Measurements from ENCODE around the gene TRIM44. TPM values are rescaled to one million over a fixed set of nuclear protein-coding genes. Genes with fewer than 3 reads are reported as not detected.

Gene TRIM44
- total RNA-seq, 4 donors from 2014 or later: 27.3 to 83.4 (median 61.4) TPM

- H3K4me1 ChIP-seq: peaks cover 0 to 11% (median 0%) of the 10 kb centered on the region in 4 donors
- TF ChIP-seq POLR2A (IDR thresholded peaks at IDR 0.05): no peak
- TF ChIP-seq CTCF (IDR thresholded peaks at IDR 0.05): no peak
- H3K27ac ChIP-seq: no peak overlapping the region
- H3K9me3 ChIP-seq: no peaks in the 10 kb centered on the region
- no peak overlapping the region for H3K4me3 ChIP-seq
- DNase-seq: no peak
- H3K36me3 ChIP-seq: no peaks in the 10 kb centered on the region
- no peaks in the 10 kb centered on the region for H3K27me3 ChIP-seq
Observed at GRCh38 chr11:35742707-35743454, 80.3 kb downstream of the TRIM44 start.

- TF ChIP-seq CTCF (IDR thresholded peaks at IDR 0.05) (no peak), POLR2A (IDR thresholded peaks at IDR 0.05) (no peak)
- Histone ChIP-seq H3K36me3 (no peaks in the 10 kb centered on the region), H3K27ac (no peak overlapping the region), H3K4me1 (peaks cover 0 to 11% (median 0%) of the 10 kb centered on the region in 4 donors), H3K4me3 (no peak overlapping the region), H3K9me3 (no peaks in the 10 kb centered on the region), H3K27me3 (no peaks in the 10 kb centered on the region)
- no peak for DNase-seq
Observed at GRCh38 chr11:35746356-35747153, 84.0 kb downstream of the TRIM44 start.

GRCh38 chr11:35747668-35748067 is 85.1 kb downstream of the TRIM44 start:
- H3K9me3 ChIP-seq: no peaks in the 10 kb centered on the region
- peaks cover 0 to 11% (median 0%) of the 10 kb centered on the region in 4 donors for H3K4me1 ChIP-seq
- TF ChIP-seq CTCF (IDR thresholded peaks at IDR 0.05) (no peak), POLR2A (IDR thresholded peaks at IDR 0.05) (no peak)
- H3K36me3 ChIP-seq: no peaks in the 10 kb centered on the region
- H3K27ac ChIP-seq: no peak overlapping the region
- no peaks in the 10 kb centered on the region for H3K27me3 ChIP-seq
- no peak for DNase-seq
- no peak overlapping the region for H3K4me3 ChIP-seq

GRCh38 chr11:35748644-35749043 is 86.1 kb downstream of the TRIM44 start:
- no peaks in the 10 kb centered on the region for H3K9me3 ChIP-seq
- H3K36me3 ChIP-seq: no peaks in the 10 kb centered on the region
- H3K27me3 ChIP-seq: no peaks in the 10 kb centered on the region
- peaks cover 0 to 11% (median 0%) of the 10 kb centered on the region in 4 donors for H3K4me1 ChIP-seq
- H3K27ac ChIP-seq: no peak overlapping the region
- no peak for TF ChIP-seq CTCF (IDR thresholded peaks at IDR 0.05)
- no peak for TF ChIP-seq POLR2A (IDR thresholded peaks at IDR 0.05)
- no peak for DNase-seq
- H3K4me3 ChIP-seq: no peak overlapping the region

GRCh38 chr11:35750315-35750714 is 87.7 kb downstream of the TRIM44 start:
- no peak for TF ChIP-seq CTCF (IDR thresholded peaks at IDR 0.05)
- TF ChIP-seq POLR2A (IDR thresholded peaks at IDR 0.05): no peak
- Histone ChIP-seq H3K36me3 (no peaks in the 10 kb centered on the region), H3K4me3 (no peak overlapping the region), H3K9me3 (no peaks in the 10 kb centered on the region), H3K27me3 (no peaks in the 10 kb centered on the region), H3K27ac (no peak overlapping the region), H3K4me1 (peaks cover 0 to 11% (median 0%) of the 10 kb centered on the region in 4 donors)
- no peak for DNase-seq
